Stimulated activated CD8-positive, alpha-beta memory T cell treated with anti-CD3 and anti-CD28 coated beads, Interleukin-7, amount 100 ng/mL, for 1 hour (primary cell): ENCODE measurements around the gene TXNDC16.

ENCODE experiments used
- DNase-seq, 2 donors: peaks; one replicate each; pipeline ENCODE4 v3.0.0-alpha.2; 2020; ENCODE audit warnings: low read depth in 2 of 2

The TXNDC16 gene

DNA sequence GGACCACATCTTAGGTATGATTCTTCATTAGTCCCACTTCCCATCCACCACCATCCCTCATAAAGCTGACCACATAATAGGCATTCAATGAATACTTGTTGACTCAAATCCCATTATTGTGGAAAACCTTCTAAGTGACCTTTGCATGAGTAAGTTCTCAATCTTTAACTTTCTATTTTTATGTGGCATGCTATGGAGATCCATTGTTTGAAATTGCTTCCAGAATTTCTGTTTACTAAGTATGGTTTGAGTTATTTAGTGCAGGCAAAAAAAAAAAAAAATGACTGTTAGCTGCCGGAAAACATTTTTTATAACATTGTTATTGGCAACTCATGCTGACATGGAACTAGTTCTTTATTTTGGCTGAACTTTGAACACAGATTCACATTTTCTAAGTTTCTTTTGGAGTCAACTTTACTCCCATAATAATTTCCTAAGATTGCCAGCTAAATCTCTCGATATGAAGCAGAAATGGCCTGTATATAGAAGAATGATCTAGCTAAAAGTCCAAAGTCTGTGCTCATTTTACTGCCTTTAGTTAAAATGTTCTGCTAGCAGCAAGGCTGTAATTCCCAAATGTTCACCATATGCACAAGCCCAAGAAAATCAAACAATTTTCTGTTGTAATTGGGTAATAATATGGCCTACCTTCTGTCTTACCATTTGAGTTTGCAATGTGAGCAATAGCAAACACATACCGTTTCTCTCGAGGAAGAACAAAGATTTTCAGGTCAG is 160.3 kb downstream of the TXNDC16 start:
- no peak for DNase-seq
